DOHH2 (cell line): Measurements from ENCODE around the gene PDZRN4.

Experiments
- H3F3A ChIP-seq: fragments of 200-600 bp; sonication (generic), shearing (Covaris generic); 2 replicates; pipeline ENCODE4 v1.6.0; 2016; ENCODE audit warnings: antibody characterized with exemption, mild to moderate bottlenecking; ENCODE audit not compliant: control insufficient read depth, insufficient read depth
- H3K27ac ChIP-seq: fragments of 200-600 bp; sonication (generic); 2 replicates; pipeline ENCODE4 v1.5.1; 2014; ENCODE audit warnings: low read depth, mild to moderate bottlenecking, low read length, moderate library complexity
- H3K27me3 ChIP-seq: fragments of 200-600 bp; sonication (generic); 2 replicates; pipeline ENCODE4 v1.6.1; 2014; ENCODE audit warnings: mild to moderate bottlenecking, low read length, mixed read lengths; ENCODE audit not compliant: control insufficient read depth
- H3K36me3 ChIP-seq: fragments of 200-600 bp; sonication (generic); 2 replicates; pipeline ENCODE4 v1.6.1; 2014; ENCODE audit warnings: mild to moderate bottlenecking, low read length, moderate library complexity, mixed read lengths; ENCODE audit not compliant: control insufficient read depth
- H3K4me1 ChIP-seq: fragments of 200-600 bp; sonication (generic); 2 replicates; pipeline ENCODE4 v1.6.1; 2014; ENCODE audit warnings: mild to moderate bottlenecking, low read length, mixed read lengths; ENCODE audit not compliant: control insufficient read depth
- H3K4me2 ChIP-seq: fragments of 200-600 bp; sonication (generic); 2 replicates; pipeline ENCODE4 v1.6.0; 2014; ENCODE audit warnings: mild to moderate bottlenecking, low read length, moderate library complexity
- H3K4me3 ChIP-seq: fragments of 200-600 bp; sonication (generic); 2 replicates; pipeline ENCODE4 v1.5.1; 2014; ENCODE audit warnings: mild to moderate bottlenecking, low read length, mixed read lengths
- H3K79me2 ChIP-seq: fragments of 200-600 bp; sonication (generic); 2 replicates; pipeline ENCODE4 v1.6.1; 2014; ENCODE audit warnings: mild to moderate bottlenecking, low read length, mixed read lengths; ENCODE audit not compliant: control insufficient read depth
- H3K9me2 ChIP-seq: fragments of 200-600 bp; sonication (generic); replicated peaks from 2 replicates; pipeline ENCODE4 v1.6.1; 2014; ENCODE audit warnings: mild to moderate bottlenecking, low read length, mixed read lengths; ENCODE audit not compliant: control insufficient read depth
- H3K9me3 ChIP-seq: fragments of 200-600 bp; sonication (generic); 2 replicates; pipeline ENCODE4 v1.6.1; 2014; ENCODE audit warnings: antibody characterized with exemption, low read length, mixed read lengths; ENCODE audit not compliant: control insufficient read depth, insufficient read depth
- H4K20me1 ChIP-seq: fragments of 200-600 bp; sonication (generic); 2 replicates; pipeline ENCODE4 v1.6.0; 2014; ENCODE audit warnings: low read depth, mild to moderate bottlenecking, antibody characterized with exemption, low read length, moderate library complexity; ENCODE audit not compliant: control insufficient read depth, insufficient read depth
- CTCF ChIP-seq: fragments of 200-600 bp; sonication (generic); IDR thresholded peaks from one replicate; pipeline ENCODE4 v1.5.1; 2014; ENCODE audit warnings: antibody characterized with exemption, mild to moderate bottlenecking, low read depth, low read length; ENCODE audit not compliant: poor library complexity, severe bottlenecking
- EZH2phosphoT487 ChIP-seq: fragments of 200-600 bp; sonication (generic); IDR thresholded peaks from 2 replicates; pipeline ENCODE4 v1.6.1; 2017; ENCODE audit warnings: borderline replicate concordance, mild to moderate bottlenecking, antibody characterized with exemption, low read length, moderate library complexity, mixed read lengths

PDZRN4 gene

GRCh38 chr12:41228066-41228820, 40.1 kb downstream of the PDZRN4 start:
- H3K4me2 ChIP-seq, result no peak overlapping the region
- no peak overlapping the region for H3K27ac ChIP-seq
- H3K4me1 ChIP-seq, result no peaks in the 10 kb centered on the region
- no peaks in the 10 kb centered on the region for H3K9me3 ChIP-seq
- no peaks in the 10 kb centered on the region for H3K79me2 ChIP-seq
- no peak for TF ChIP-seq CTCF
- no peak for TF ChIP-seq EZH2phosphoT487
- no peaks in the 10 kb centered on the region; the same call in 1 of the 2 replicates for H3K9me2 ChIP-seq
- no peaks in the 10 kb centered on the region for H4K20me1 ChIP-seq
- no peaks in the 10 kb centered on the region for H3K27me3 ChIP-seq
- no peak overlapping the region for H3K4me3 ChIP-seq
- no peaks in the 10 kb centered on the region for H3K36me3 ChIP-seq
- H3F3A ChIP-seq, result no peaks in the 10 kb centered on the region

DNA sequence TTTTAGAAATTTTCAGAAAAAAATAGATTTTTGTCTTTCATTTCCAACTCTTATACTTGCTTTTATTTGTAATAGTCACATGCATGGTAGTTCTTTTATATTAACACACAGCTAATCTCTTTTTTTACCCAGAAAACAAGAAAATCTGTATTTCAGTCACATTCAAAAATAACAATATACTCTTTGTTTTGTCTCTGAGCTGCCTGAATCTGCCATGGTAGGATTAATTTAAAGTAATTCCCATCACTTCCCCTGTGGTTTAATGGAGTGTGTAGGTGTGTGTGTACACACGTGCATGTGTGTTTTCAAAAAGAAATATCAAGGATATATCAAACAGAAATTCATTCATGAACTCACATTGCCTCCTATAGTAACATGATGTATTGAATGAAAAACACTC, 42.6 kb downstream of the PDZRN4 start:
- no peaks in the 10 kb centered on the region for H4K20me1 ChIP-seq
- H3F3A ChIP-seq, result no peaks in the 10 kb centered on the region
- H3K9me2 ChIP-seq, result no peaks in the 10 kb centered on the region; the same call in 1 of the 2 replicates
- no peak overlapping the region for H3K4me3 ChIP-seq
- no peaks in the 10 kb centered on the region for H3K27me3 ChIP-seq
- H3K9me3 ChIP-seq, result no peaks in the 10 kb centered on the region
- H3K4me1 ChIP-seq, result no peaks in the 10 kb centered on the region
- H3K27ac ChIP-seq, result no peak overlapping the region
- no peak for TF ChIP-seq EZH2phosphoT487
- no peak for TF ChIP-seq CTCF
- no peak overlapping the region for H3K4me2 ChIP-seq
- H3K79me2 ChIP-seq, result no peaks in the 10 kb centered on the region
- no peaks in the 10 kb centered on the region for H3K36me3 ChIP-seq

DNA sequence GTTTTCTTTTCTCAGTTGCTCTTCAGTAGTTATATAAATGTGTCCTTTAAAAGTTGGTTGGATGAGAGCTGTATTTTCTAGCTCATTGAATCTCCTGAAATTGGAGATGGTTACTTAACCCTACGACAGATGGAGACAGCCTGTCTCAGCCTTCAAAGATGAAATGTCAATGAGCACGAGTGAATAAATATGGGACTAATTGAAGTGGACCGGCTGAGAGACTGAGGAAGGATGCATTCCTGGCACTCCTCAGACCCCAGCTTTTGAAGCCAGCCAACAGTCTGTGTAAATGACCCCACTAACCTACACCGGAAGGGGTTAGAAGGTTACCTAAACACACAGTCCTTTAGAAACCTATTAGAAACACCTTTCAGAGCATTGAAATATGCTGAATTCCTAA, 46.6 kb downstream of the PDZRN4 start:
- no peak overlapping the region for H3K4me2 ChIP-seq
- no peaks in the 10 kb centered on the region for H3K4me1 ChIP-seq
- TF ChIP-seq CTCF (no peak), EZH2phosphoT487 (no peak)

More for the DNA sequence above, 46.6 kb downstream of the PDZRN4 start:
- Histone ChIP-seq H3K4me3 (no peak overlapping the region), H3K79me2 (no peaks in the 10 kb centered on the region), H3K36me3 (no peaks in the 10 kb centered on the region), H3K27ac (no peak overlapping the region), H3K27me3 (no peaks in the 10 kb centered on the region), H3K9me2 (no peaks in the 10 kb centered on the region), H3K9me3 (no peaks in the 10 kb centered on the region), H4K20me1 (no peaks in the 10 kb centered on the region), H3F3A (no peaks in the 10 kb centered on the region)
